Activated CD8-positive, alpha-beta memory T cell treated with anti-CD3 and anti-CD28 coated beads, Interleukin-2, amount 50 U/mL, for 1 hour (primary cell): ENCODE results near the gene MIEF1.

Experiments used
- DNase-seq: peaks from one replicate; pipeline ENCODE4 v3.0.0-alpha.2; 2020; ENCODE audit errors: extremely low read depth

The MIEF1 gene

DNA sequence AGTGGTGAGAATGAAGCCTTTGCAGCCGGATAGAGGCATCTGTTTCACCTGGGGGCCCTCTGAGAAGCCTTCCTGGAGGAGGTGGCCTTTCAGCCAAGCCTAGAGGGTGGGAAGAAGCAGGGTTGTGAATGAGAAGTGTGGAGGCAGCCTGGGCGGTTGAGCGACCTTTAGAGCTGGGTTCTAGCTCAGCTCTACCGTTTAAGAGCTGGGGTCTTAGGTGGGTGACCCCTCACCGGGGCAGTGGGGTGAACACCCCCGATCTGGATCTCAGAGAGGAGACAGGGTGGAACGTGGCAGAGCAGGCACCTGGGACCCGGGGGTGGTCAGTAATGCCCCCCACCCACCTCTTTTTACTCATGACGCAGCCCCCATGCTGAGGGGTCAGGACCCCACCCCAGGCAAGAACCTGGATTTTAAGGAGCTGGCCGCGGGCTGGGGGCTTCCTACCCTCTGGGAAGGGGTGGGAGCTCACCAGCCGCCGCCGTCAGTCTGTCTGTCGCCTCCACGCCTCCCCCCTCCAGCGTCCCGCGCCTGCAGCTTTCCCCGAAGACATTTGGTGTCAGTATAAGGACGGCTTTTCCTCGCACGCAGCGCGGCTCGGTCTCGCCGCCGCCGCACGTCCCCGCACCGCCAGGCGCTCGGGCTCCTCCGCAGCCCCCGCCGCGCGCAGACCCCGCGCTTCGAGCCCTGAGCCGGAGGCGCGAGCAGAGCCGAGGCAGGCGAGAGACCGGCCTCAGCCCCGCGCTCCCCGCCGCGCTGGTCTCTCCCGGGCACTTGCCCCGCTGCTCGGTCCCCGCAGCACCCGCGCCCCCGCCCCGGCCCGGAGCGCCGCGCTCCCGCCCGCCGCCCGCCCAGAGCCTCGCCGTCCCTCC, 55.1 kb downstream of the MIEF1 start:
- DNase-seq = no peak

DNA sequence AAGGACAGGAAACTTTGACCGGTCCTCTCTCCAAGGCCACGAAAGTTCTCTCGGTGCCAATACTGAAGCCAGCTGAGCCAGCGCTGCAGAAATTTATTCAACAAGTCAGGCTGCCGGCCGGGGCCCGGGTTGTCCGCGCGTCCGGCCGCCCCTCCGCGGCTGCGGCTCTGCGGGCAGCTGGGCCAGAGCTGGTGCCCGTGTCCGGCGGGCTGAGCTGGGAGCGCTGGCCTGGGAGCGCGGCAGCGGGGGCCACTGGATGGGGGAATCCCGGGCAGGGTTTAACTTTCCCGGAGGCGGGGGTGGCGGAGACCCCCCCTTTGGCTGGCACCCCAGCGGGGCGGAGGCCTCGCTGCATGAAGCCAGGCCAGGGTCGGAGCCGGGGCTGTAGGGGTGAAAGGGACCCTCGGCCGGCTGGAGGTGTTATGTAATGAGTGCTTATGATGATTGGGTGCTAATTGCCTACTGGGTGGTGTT, 56.2 kb downstream of the MIEF1 start:
- no peak for DNase-seq

DNA sequence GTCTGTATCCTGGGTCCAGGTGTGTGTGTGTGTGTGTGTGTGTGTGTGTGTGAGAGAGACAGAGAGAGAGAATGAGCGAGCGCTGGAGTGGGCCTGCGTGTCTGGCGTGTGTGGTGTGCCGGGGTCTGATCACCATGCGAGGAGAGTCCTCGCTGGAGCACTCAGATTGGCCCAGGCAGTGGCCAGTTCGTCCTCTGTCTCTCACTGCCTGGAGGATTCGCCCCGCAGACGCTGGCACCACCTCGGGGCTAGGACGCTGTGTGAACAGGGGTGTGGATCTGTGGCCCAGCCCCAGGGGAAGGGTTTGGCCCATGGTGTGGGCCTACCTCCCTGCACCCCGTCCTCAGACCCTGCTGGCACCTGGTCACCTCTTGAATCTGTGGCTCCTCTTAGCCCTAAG, 56.9 kb downstream of the MIEF1 start:
- DNase-seq = no peak

DNA sequence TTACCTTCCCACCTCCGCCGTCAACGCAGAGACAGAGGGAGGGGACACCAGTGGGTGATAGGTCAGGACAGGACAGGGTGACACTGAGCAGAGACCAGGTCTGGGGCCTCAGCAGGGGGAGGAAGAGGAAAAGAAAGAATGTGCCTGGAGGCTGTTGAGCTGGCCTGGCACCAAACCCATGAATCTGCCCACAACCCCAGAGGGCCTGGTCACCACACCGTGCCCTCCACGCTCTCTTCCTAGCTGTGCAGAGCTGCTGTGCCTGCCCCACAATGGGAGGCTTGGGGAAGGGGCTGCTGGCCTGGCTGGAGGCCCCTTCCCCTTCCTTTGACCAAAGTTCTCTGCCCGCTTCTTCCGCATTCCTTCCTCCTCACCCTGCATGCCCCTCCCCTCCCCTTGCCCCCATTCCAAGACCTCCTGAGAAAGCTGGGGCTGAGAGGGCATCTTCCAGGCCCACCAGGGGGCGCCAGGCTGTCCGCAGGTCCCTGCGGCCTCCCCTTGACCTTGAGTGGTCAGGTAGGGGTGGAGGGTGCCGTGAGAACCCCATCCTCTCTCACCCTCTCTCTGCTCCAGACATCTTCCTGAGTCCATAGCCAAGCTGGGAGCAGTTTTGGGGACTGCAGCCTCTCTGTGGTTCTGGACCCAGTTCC, 57.5 kb downstream of the MIEF1 start:
- DNase-seq = no peak

DNA sequence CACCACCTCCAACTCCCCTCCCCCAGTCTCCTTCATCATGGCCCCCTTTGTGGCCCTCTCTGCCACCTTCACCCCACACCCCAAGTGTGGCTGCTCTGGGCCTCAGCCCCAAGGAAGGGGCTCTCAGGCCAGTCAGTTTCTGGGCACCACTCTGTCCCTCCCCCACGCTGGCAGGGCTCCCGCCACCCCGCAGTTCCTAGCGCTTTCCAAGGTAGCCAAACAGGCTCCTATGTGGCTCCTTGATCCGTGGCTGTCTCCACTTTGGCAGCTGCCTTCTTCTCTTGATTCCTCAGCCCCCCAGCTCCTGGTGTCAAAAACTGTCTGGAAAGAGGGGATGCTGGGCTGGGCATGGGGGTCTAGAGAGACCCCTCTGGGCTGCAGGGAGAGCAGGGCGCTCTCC, 58.0 kb downstream of the MIEF1 start:
- no peak for DNase-seq

DNA sequence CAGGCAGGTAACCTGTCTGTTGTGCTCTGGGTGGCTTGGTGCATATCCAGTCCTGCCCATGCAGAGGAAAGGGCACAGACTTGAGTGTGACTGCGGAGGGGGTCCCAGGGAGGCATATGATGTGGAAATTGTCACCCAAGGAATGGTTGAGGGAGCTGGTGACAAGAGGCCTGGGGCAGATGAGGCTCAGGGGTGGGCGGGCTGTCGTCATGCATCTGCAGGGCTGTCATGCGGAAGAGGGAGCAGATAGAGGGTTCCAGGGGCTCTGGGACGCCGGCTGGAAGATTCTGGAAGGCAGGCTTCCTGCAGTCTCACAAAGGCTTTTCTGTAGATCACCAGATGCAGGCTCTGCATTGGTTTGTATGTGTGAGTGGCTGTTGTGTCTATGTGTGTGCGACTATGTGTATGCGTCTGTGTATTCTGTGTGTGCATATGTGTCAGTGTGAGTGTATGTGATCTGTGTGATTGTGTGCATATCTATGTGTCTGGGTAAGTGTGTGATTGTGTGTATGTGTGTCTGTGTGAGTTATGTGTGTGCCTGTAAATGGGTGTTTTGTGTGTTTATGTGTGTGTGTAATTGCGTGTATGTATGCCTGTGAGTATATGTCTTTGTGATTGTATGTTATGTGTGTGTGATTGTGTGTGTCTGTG, 60.9 kb downstream of the MIEF1 start:
- no peak for DNase-seq

DNA sequence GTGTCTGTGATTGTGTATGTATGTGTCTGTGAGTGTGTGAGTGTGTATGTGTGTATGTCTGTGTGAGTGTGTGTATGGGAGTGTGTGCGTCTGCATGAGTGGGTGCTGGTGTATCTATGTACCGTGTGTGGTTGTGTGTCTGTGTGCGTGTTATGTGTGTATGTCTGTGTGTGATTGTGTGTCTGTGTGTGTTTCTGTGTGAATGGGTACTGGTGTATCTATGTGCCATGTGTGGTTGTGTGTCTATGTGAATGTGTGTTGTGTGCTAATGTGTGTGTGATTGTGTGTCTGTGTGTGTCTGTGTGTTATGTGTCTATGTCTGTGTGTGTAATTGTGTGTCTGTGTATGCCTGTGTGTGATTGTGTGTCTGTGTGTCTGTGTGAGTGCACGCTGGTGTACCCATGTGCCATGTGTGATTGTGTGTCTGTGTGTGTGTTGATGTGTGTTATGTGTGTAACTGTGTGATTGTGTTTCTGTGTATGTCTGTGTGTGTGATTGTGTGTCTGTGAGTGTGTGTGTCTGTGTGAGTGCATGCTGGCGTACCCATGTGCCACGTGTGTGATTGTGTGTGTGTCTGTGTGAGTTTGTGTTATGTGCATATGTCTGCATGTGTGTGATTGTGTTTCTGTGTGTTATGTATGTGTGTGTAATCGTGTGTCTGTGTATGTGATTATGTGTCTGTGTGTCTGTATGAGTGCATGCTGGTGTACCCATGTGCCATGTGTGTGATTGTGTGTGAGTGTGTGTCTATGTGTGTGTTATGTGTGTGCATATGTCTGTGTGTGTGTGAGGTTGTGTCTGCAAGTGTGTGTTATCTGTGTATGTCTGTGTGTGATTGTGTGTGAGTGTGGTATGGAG, 61.7 kb downstream of the MIEF1 start:
- no peak for DNase-seq

DNA sequence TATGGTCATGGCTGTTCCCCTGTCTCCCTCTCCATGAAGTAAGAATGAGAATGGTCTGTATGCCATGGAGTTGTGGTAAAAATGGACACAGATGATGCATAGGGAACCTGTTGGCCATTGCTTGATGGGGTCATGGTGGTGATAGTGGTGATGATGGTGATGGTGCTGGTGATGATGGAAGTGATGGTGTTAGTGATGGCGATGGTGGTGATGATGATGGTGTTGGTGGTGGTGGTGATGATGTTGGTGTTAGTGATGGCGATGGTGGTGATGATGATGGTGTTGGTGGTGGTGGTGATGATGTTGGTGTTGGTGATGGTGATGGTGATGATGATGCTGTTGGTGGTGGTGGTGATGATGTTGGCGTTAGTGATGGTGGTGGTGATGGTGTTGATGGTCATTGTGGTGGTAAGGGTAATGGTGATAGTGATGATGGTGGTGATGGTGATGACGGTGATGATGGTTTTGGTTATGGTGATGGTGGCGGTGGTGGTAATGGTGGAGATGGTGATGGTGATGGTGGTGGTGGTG, 63.4 kb downstream of the MIEF1 start:
- DNase-seq = no peak

DNA sequence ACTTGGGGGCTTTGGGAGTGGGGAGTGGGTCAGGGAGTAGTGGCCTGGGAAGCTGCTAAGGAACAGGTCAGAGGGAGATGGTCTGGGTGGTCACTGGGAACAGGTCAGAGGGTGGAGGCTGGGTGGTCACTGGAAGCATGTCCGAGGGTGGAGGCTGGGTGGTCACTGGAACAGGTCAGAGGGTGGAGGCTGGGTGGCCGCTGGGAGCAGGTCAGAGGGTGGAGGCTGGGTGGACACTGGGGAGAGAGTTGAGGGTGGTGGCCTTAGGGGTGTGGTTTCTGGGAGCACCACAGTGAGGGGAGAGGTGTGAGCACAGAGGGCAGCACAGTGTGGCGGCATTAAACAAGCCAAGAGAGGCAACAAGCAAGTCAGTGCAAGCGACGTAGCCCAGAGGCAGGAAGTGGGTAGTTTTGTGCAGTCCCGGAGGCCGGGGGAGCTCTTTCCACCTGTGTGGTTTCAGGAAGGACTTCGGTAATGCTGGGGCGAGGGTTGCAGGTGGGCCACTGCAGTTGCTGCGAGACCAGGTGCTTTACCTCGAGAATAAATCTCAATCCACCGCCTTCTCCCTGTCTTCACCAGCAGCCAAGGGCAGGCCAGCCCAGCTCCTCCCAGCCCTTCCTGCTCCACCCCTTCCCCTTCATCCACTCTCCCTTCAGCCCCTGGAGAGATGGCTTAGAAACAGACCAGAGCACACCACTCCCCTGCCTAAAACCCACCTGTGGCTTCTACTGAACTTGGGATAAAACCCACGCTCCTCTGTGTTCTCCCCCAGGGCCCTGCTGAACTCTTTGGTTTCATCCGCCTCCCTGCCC, 65.3 kb downstream of the MIEF1 start:
- DNase-seq = no peak
